OCI-LY1 (cell line): ENCODE results near the gene CEP250.

Experiments
- CTCF ChIP-seq: fragments of 200-600 bp; sonication (generic), shearing (Covaris generic); IDR thresholded peaks from 2 replicates; pipeline ENCODE4 v1.5.1; 2017; ENCODE audit warnings: mild to moderate bottlenecking, antibody characterized with exemption, low read length, moderate library complexity, mixed read lengths
- EZH2 ChIP-seq: fragments of 200-600 bp; sonication (generic), shearing (Covaris generic); IDR thresholded peaks from 2 replicates; pipeline ENCODE4 v1.8.0; 2017; ENCODE audit warnings: borderline replicate concordance, mixed run types, mild to moderate bottlenecking, antibody characterized with exemption, low read length, moderate library complexity, mixed read lengths

DNA sequence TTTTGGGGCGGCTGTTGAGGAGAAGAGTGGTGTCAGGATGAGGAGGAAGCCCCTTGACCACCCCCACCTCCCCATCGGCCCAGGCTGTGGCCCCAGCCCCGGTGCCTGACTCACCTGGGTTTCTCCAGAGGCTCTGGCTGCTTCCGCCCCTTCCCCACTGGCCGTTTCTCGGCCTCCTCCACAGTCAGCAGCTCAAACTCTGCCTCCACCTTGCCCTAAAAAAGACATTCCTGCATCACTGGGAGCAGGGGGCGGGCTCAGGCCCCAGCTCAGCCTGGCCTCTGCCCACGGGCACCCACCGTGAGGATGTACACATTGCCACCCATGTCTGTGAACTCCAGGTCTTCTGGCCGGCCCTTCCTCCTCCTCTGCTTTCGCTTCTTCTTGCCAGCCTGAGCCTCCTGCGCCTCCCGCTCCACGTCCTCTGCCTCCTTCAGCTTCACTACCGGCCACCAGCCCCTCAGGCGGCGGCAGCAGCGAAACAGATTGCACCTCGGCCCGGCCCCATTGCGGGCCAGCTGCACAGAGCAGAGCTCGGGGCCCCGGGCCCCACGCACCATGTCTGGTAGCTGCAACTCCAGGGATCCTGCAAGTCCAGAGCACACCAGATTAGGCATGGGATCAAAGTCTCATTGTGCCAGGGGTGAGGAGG lies 103.8 kb downstream of the CEP250 start:
- TF ChIP-seq CTCF (no peak), EZH2 (no peak)
